Measurements from ENCODE around the gene NR6A1.
"Not testable (repeated sequence)": the region's sequence is repeated elsewhere in the genome, so short reads cannot be mapped to it uniquely, and the experiment has no call there.

Gene NR6A1

GRCh38 chr9:124778575-124779367 lies 7.7 kb upstream of the NR6A1 start:
- DNase-seq: no peak

DNA sequence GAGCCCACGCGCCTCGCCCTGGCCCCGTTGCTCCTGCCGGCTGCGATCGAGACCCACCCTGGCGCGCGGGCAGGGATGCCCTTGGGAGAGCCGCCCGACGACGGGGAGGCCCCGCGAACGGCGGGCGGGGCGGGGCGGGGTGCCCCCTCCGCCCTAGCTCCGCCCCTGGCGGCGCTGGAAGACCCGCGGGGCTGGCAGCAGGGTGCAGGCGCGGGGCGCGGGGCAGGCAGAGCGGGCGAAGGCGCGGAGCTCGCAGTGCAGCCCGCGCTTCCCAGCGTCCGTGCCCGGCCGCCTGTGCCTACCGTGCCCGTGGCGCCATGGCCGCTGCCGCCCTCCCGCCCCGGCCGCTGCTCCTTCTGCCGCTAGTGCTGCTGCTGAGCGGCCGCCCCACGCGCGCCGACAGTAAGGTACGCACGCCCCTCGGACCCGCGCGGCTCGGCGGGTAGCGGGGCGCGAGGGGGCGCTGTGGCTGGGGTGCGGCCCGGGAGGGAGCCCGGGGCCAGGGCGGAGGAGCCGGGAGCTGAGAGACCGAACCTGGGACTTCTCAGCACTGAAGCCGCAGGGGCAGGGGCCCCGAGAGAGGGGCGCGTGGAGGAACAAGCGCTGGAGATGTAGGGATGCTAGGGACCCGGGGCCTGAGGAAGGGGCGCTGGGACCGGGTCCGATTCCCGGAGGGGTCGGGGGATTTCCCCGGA lies 6.0 kb upstream of the NR6A1 start, which contains the start of gene OLFML2A:
OLFML2A (plus strand) TSS at position 180 of the 695 bp plus-strand sequence; CDS start at position 318, 138 bp downstream.
- no peak for DNase-seq

DNA sequence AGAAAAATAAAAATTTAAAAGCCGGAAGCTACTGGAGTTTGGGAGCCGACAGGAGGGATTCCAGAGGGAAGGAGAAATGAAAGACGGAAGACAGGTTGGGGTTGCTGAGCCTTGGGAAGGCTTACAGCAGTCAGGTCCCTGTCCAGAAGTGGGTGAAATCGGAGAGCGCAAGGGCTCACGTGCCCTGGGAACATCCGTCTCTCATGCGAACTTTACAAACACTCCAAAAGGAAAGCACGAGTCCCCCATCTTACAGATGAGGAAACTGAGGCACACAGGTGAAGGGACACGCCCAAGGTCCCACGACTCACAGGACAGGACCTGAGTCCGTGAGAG lies 5.5 kb upstream of the NR6A1 start:
- no peak for DNase-seq

GRCh38 chr9:124774129-124774978 lies 3.2 kb upstream of the NR6A1 start:
- DNase-seq: peak in 45 of 51 donors; percentile 14 to 89 (median 64)

DNA sequence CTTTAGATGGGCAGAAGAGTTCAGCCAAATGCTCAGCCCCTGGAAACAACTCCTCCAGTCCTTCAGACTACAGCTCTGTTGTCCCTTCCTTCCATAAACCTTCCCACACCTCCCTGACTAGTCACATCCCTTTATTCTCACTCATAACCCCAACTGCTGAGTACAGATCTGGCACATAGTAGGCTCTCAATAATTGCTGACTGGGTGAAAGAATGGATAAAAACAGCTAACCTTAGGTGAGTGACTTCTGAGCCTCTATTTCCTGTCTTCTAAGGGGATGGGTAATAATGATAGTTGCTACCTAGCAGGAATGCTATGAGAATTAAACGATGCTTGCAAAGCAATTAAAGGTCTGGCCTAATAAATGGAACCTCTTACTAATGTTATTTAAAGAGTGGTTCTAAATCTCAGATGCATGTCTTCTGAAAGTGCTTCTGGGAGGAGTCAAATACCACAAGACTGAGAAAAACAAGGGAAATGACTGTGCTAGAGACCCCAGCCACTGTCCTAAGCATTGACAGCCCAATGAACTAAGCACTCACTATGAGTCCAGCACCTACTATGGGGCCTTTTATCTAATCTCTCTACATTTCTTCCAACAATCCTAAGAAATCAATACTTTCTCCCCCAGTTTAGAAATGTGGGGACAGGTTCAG lies 2.5 kb upstream of the NR6A1 start:
- no peak for DNase-seq

- DNase-seq: not testable (repeated sequence)
Measured at GRCh38 chr9:124772877-124773276, 1.8 kb upstream of the NR6A1 start.

DNA sequence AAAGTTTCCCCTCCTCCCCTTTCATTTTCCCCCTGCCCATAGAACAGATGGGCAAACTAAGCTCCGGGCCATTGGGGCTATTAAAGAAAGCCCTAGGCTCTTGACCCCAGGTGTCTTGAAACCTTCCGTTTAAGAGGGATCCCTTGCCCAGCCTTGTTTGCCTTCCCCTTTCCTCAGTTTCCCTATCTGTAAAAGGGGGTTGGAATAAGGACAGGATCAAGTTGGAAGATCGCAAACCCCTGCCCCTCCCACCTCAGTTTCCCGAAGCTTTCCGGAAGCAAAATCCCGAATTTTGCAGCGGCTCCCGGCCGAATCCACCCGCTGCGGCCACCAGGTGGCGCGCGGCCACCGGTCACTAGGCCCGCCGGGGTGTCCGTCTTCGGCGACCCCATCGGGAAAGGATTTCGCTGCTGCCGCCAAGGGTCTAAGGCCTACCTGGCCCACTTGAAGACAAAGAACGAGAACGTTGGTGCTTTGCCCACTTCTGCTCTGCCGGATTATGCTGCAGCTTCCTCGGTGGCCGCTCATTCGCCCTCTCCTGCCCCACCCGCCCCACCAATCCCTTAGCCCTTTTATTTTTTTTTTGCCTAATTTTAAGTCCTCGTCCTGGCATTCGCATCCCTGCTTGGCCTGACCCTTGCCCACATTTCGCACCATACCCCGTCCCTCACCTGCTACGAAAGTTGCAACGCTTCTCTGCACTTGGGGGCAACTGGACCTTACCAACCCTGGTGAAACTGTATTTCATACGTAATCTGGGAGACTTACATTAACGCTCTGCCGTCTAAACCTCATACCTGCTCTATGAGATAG lies 962 bp upstream of the NR6A1 start:
- DNase-seq: peak in 39 of 51 donors; percentile 16 to 78 (median 44)

GRCh38 chr9:124770359-124771020 lies 621 bp downstream of the NR6A1 start:
- DNase-seq: peak in 3 of 51 donors; percentile 15 to 41 (median 31)

DNA sequence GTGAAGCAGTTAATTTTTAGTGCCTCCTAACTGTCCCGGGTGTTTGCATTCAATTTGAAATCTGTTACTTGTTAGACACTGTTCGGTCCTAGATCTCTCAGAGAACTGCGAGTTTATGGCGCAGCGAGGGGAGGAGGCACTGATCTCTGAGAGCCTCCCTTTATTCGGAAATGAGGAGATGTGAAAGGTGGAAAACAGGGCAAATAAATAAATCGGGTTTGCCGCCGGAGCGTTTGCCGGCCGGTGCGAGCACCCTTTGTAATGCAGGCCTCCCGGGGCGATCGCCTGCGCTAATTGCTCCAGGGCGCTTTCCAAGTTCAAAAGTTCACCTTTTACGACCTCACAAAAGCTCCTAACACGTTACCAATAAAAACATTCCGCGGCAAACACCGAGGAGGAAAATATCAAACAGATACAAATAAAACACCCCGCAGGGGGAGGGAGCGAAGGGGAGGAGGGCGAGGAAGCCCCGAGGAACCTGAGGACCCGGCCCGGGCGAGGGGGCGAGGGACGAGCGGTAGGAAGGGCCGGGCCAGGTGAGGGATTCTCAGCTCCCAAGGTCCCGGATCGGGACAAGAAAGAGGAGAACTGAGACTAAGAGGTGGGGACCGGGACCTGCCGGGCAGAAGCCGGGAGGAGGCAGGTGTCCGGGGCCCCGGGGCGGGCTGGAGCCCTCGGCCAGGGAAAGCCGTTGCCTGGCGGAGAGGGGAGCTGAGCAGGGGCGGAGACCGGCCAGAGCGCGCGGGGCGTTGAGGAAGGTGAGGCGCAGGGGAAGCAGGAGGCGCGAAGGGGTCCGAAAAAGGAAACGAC lies 1.4 kb downstream of the NR6A1 start:
- DNase-seq: peak in 6 of 51 donors; percentile 5 to 50 (median 14)

GRCh38 chr9:124768750-124769548 lies 2.2 kb downstream of the NR6A1 start:
- no peak for DNase-seq

GRCh38 chr9:124768334-124768733 lies 2.8 kb downstream of the NR6A1 start:
- DNase-seq: no peak

DNA sequence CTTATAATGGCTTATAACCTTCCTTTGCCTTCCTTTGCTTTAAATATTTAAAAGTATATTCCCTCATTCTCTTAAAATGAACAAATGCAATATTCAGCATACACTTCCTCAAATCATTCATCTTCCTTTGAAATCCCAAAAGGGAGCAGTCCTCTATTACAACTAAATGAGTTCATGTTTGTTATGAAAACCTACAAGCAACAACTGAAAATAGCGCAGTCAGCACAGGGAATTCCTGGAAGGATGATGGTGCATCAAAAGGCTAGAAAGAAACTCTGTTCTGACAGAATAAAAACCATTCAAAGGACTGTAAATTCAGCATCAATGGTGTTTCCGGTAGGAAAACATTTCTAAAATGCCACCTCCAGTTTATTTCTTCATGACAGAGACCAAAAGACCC lies 3.3 kb downstream of the NR6A1 start:
- no peak for DNase-seq

DNA sequence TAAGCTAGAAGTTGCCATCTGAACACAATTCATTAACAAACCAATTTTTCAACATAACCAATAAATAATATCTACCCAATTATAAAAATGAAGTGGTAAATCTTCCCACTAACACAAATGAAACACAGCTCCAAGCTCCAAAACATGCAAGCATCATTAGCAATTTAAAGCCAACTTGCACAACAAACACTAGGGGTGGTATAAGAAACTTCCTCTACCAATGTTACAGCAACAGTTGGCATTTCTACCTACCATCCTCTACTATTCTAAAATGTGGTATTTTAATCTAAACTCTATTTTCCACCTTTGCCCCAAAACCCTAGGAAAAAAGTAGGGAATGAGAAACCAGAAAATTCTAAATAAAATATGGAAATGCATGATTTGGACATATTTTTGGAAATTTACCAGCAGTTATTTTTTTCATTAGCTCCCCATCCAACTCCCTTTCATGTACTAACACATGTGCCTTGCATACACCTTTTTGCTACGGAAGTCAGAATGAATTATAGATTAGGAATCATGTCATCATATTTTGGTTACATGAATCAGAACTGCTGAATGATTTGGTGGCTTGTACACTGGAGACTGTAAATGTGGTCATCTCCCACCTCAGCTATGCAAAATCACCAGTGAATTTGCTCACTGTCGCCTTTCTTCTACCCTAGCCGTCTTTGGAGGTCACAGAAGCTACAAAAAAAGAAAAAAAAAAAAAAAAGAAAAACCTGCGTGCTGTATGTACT lies 4.1 kb downstream of the NR6A1 start:
- no peak for DNase-seq

DNA sequence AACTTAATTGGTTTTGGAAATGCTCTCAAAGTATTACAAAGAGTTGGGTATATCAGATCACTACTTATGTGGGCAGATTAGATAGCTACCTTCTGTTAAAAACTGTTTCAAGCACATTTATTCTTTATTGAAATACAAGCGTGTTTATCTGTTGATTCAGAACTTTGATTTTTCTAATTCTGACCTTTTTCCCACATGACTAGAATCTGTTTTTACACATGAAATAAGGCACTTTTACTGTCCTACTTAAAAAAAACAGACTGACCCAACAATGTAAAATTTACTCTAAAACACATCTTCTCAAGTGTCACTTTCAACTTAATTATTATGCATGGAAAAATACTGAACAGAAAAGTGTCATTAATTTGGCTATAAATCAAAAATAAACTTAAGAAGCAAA lies 4.8 kb downstream of the NR6A1 start:
- no peak for DNase-seq

- DNase-seq: no peak
Measured at GRCh38 chr9:124765439-124765835, 5.7 kb downstream of the NR6A1 start.

DNA sequence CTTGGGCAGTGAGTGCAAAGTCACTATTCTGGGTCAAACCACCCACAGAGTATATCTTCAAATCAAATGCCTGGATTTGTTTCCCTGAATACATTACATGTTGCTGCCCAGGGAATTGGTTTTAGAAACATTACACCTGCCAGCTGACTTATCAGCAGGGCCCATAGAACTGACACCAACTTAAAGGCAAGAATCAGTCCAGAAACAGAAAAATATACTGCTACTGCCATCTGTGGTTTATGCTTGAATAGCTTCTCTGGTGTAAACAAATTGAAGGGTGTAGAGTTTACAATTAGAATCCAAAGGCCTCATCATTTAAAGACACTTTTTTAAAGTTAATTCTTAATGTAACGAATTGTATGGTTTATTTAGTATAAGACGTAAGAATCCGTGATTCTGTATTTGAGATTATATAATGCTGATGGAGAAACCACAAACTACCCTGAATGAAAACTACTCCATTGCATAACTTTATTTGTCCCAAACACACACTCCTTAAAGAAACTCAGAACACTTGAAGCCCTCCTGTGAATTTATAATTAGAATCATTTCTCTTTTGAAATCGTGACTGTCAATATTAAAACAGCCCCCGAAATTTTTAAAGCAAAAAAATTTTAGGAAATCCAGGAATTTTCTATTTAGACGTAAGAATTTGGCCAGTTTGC lies 6.2 kb downstream of the NR6A1 start:
- no peak for DNase-seq

DNA sequence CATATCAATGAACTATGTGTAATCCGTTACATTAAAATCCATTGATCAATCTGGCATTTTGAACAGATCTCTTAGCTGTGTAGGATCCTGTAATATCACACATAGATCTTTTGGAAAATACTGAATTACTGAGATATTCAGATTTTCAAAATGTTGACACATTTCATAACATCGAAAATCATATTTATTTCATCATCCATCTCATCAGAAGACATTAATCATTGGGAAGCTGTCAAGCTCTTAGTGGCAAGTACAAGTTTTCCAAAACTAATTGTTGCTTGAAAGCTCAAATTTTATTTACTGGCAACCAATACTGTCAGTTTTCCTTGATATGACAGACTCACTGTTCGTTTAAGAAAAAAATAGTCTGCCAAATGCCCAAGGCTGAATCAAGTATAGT lies 8.5 kb downstream of the NR6A1 start:
- DNase-seq: no peak

All from hypothalamus (tissue), 51 donors.